ENCODE measurements around the gene FGR.

The FGR gene

DNA sequence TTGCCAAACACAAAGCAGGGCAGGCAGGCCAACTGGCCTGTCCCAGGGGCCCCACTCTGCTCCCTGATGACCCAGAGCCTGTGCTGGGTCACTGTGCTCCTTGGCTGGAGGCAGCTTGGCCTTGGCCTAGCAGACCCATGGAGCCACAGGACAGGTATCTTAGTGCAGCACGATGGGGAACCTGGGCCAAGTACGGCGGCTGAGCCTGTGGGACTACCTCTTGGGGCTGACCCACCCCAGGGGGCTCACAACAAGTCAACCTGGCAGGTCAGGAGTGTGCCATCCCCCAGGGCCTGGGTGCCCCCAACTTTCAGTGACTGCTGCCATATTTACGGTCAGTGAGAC, 10.1 kb upstream of the FGR start:
- TF ChIP-seq, protein P1, sequence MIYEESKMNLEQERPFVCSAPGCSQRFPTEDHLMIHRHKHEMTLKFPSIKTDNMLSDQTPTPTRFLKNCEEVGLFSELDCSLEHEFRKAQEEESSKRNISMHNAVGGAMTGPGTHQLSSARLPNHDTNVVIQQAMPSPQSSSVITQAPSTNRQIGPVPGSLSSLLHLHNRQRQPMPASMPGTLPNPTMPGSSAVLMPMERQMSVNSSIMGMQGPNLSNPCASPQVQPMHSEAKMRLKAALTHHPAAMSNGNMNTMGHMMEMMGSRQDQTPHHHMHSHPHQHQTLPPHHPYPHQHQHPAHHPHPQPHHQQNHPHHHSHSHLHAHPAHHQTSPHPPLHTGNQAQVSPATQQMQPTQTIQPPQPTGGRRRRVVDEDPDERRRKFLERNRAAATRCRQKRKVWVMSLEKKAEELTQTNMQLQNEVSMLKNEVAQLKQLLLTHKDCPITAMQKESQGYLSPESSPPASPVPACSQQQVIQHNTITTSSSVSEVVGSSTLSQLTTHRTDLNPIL (CRISPR knock-in tag; IDR thresholded peaks at IDR 0.05; ENCODE audit: low read depth), result no peak
- TF ChIP-seq, protein P2, sequence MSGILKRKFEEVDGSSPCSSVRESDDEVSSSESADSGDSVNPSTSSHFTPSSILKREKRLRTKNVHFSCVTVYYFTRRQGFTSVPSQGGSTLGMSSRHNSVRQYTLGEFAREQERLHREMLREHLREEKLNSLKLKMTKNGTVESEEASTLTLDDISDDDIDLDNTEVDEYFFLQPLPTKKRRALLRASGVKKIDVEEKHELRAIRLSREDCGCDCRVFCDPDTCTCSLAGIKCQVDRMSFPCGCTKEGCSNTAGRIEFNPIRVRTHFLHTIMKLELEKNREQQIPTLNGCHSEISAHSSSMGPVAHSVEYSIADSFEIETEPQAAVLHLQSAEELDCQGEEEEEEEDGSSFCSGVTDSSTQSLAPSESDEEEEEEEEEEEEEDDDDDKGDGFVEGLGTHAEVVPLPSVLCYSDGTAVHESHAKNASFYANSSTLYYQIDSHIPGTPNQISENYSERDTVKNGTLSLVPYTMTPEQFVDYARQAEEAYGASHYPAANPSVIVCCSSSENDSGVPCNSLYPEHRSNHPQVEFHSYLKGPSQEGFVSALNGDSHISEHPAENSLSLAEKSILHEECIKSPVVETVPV (CRISPR knock-in tag; IDR thresholded peaks at IDR 0.05), result no peak
- TF ChIP-seq, protein P3, sequence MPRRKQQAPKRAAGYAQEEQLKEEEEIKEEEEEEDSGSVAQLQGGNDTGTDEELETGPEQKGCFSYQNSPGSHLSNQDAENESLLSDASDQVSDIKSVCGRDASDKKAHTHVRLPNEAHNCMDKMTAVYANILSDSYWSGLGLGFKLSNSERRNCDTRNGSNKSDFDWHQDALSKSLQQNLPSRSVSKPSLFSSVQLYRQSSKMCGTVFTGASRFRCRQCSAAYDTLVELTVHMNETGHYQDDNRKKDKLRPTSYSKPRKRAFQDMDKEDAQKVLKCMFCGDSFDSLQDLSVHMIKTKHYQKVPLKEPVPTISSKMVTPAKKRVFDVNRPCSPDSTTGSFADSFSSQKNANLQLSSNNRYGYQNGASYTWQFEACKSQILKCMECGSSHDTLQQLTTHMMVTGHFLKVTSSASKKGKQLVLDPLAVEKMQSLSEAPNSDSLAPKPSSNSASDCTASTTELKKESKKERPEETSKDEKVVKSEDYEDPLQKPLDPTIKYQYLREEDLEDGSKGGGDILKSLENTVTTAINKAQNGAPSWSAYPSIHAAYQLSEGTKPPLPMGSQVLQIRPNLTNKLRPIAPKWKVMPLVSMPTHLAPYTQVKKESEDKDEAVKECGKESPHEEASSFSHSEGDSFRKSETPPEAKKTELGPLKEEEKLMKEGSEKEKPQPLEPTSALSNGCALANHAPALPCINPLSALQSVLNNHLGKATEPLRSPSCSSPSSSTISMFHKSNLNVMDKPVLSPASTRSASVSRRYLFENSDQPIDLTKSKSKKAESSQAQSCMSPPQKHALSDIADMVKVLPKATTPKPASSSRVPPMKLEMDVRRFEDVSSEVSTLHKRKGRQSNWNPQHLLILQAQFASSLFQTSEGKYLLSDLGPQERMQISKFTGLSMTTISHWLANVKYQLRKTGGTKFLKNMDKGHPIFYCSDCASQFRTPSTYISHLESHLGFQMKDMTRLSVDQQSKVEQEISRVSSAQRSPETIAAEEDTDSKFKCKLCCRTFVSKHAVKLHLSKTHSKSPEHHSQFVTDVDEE (CRISPR knock-in tag; IDR thresholded peaks at IDR 0.05), result no peak
- TF ChIP-seq ZFP3 (CRISPR knock-in tag; IDR thresholded peaks at IDR 0.05) (no peak), BACH2 (CRISPR knock-in tag; IDR thresholded peaks at IDR 0.05; ENCODE audit: borderline replicate concordance) (no peak), TOX (CRISPR knock-in tag; IDR thresholded peaks at IDR 0.05; ENCODE audit: borderline replicate concordance) (no peak)
- ATAC-seq, result no peak

DNA sequence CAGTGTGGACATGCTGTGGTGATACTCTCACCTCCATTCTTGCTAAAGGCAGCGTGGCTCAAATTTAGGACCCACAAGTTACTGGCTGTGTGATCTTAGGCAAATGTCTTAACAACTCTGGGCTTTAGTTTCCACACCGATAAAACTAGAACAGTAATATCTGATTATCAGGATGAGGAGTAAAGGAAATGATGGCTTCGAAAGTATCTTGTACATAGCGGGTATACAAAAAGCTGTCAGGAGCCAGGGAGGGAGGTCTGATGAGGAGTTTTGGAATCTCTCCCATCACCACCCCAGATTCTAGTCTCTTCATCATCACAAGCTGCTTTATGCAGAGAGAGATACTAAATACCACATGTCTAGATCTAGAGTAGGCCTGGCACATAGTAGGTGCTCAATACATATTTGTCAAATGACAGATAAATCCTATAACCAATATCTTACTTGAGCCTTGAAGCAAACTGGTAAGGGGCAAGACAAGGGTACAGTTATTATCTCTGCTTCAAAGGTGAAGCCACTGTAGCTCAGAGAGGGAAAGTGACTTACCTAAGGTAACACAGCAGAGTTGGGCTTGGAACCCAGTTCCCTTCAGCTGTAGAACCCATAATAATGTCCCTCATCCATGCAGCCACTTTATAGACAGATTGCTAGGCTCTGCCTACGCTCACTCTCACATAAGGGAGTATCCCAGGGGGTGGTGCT, 9.5 kb upstream of the FGR start:
- no peak for ATAC-seq
- TF ChIP-seq BACH2 (CRISPR knock-in tag; IDR thresholded peaks at IDR 0.05; ENCODE audit: borderline replicate concordance) (no peak), OSR1 (CRISPR knock-in tag; IDR thresholded peaks at IDR 0.05) (no peak), ESRRG (CRISPR knock-in tag; IDR thresholded peaks at IDR 0.05) (no peak), ZFP30 (CRISPR knock-in tag; IDR thresholded peaks at IDR 0.05) (no peak), ZFP3 (CRISPR knock-in tag; IDR thresholded peaks at IDR 0.05) (no peak), ZNF565 (CRISPR knock-in tag; conservative IDR thresholded peaks at IDR 0.05; ENCODE audit: low read depth) (no peak), ZNF70 (CRISPR knock-in tag; IDR thresholded peaks at IDR 0.05) (no peak), ZNF8 (CRISPR knock-in tag; IDR thresholded peaks at IDR 0.05) (no peak), ARNTL (CRISPR knock-in tag; IDR thresholded peaks at IDR 0.05; ENCODE audit: borderline replicate concordance, low read depth) (no peak)
- TF ChIP-seq, protein P4, sequence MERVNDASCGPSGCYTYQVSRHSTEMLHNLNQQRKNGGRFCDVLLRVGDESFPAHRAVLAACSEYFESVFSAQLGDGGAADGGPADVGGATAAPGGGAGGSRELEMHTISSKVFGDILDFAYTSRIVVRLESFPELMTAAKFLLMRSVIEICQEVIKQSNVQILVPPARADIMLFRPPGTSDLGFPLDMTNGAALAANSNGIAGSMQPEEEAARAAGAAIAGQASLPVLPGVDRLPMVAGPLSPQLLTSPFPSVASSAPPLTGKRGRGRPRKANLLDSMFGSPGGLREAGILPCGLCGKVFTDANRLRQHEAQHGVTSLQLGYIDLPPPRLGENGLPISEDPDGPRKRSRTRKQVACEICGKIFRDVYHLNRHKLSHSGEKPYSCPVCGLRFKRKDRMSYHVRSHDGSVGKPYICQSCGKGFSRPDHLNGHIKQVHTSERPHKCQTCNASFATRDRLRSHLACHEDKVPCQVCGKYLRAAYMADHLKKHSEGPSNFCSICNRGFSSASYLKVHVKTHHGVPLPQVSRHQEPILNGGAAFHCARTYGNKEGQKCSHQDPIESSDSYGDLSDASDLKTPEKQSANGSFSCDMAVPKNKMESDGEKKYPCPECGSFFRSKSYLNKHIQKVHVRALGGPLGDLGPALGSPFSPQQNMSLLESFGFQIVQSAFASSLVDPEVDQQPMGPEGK (CRISPR knock-in tag; IDR thresholded peaks at IDR 0.05; ENCODE audit: borderline replicate concordance), result no peak
- TF ChIP-seq, protein P2 (CRISPR knock-in tag; IDR thresholded peaks at IDR 0.05), result no peak
- TF ChIP-seq, protein P3 (CRISPR knock-in tag; IDR thresholded peaks at IDR 0.05), result no peak

DNA sequence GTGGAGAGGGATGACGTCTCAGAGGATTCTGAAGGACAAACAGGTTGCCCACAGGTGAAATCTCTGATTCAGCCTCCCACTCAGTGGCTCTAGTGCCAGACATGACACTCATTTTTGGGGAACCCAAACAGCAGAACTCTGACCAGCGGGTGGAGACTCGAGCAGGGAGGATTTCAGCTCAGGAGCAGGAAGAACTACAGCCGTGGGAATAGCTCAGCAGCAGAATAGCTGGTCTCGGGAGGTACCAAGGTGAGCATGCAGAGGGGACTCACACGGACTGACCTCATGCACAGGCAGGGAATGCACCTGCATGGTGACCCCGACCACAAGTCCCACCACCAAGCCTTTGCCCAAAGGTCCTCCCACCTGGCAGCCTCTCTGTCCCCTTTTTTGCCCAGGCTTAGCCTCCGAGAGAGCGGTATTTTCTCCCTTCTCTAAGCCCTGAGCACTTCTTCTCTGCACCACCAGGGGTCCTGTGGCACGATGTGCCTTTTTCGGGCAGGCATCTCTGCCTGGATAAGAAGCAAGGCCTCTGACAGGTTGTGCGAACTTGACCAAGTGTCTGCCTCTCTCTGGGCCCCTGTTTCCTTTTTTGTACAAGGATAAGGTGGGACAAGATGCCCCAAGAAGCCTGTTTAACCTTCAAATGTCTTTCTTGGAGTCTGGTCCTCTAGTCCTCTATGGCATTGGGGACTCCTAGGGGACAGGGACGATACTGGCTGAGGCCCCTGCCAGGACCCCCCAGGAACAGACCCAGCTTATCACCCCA, 8.8 kb upstream of the FGR start:
- ATAC-seq, result peak; percentile 95
- TF ChIP-seq ZFP3 (CRISPR knock-in tag; IDR thresholded peaks at IDR 0.05), result no peak
- no peak for TF ChIP-seq ESRRG (CRISPR knock-in tag; IDR thresholded peaks at IDR 0.05)
- TF ChIP-seq, protein P4 (CRISPR knock-in tag; IDR thresholded peaks at IDR 0.05; ENCODE audit: borderline replicate concordance), result no peak
- TF ChIP-seq, protein P1 (CRISPR knock-in tag; IDR thresholded peaks at IDR 0.05; ENCODE audit: low read depth), result no peak
- TF ChIP-seq TOX (CRISPR knock-in tag; IDR thresholded peaks at IDR 0.05; ENCODE audit: borderline replicate concordance), result no peak
- TF ChIP-seq ISL1 (CRISPR knock-in tag; IDR thresholded peaks at IDR 0.05), result no peak
- TF ChIP-seq GLIS3 (CRISPR knock-in tag; IDR thresholded peaks at IDR 0.05), result no peak
- TF ChIP-seq OSR1 (CRISPR knock-in tag; IDR thresholded peaks at IDR 0.05), result no peak
